ENCODE results near the gene LSP1. TPM values are rescaled to one million over a fixed set of nuclear protein-coding genes. Genes with fewer than 3 reads are reported as not detected.

The LSP1 gene
- total RNA-seq, 1 experiment from 2014 or later = 0.90 TPM

- Histone ChIP-seq H3K36me3 (ENCODE audit: control insufficient read depth, insufficient read depth, low read length) (no peaks in the 10 kb centered on the region), H3K4me1 (ENCODE audit: control insufficient read depth, insufficient read depth, low read length) (peaks cover 4% of the 10 kb centered on the region; the same call in 1 of the 2 replicates), H3K27ac (ENCODE audit: low read length) (no peak overlapping the region), H3K4me3 (ENCODE audit: low read depth in 2 of 2, low read length in 2 of 2) (no peak overlapping the region), H3K27me3 (ENCODE audit: control insufficient read depth, insufficient read depth, low read length) (no peaks in the 10 kb centered on the region), H3K9me3 (ENCODE audit: control insufficient read depth, insufficient read depth, low read depth, low read length) (no peaks in the 10 kb centered on the region)
- intact Hi-C loops (cut with micrococcal nuclease; ENCODE audit: unreplicated experiment) (no loop called here), in situ Hi-C loops (cut with HindIII; ENCODE audit: low pct_unique_long_range_greater_than_20kb, low sequenced_read_pairs) (no loop called here)
- CTCF ChIA-PET = no interaction called here
- TF ChIP-seq REST (IDR thresholded peaks at IDR 0.05; ENCODE audit: insufficient read depth in 1 of 2, low read depth in 2 of 2, low read length in 1 of 2) (no peak), TCF7L2 (IDR thresholded peaks at IDR 0.05; ENCODE audit: low read depth, low read length) (no peak), CTCF (IDR thresholded peaks at IDR 0.05) (no peak)
- ATAC-seq (no peak), DNase-seq (ENCODE audit: low read depth, low spot score) (no peak)
- no TSS peak for BruUV-seq (replicated peaks)
- POLR2A ChIA-PET = no interaction called here
Observed at GRCh38 chr11:1932681-1933080, 79.8 kb downstream of the LSP1 start.

GRCh38 chr11:1933416-1934334, 80.8 kb downstream of the LSP1 start:
- no TSS peak for BruUV-seq (replicated peaks)
- Histone ChIP-seq H3K27me3 (ENCODE audit: control insufficient read depth, insufficient read depth, low read length) (no peaks in the 10 kb centered on the region), H3K4me3 (ENCODE audit: low read depth in 2 of 2, low read length in 2 of 2) (no peak overlapping the region), H3K27ac (ENCODE audit: low read length) (no peak overlapping the region), H3K9me3 (ENCODE audit: control insufficient read depth, insufficient read depth, low read depth, low read length) (no peaks in the 10 kb centered on the region), H3K4me1 (ENCODE audit: control insufficient read depth, insufficient read depth, low read length) (no peaks in the 10 kb centered on the region), H3K36me3 (ENCODE audit: control insufficient read depth, insufficient read depth, low read length) (no peaks in the 10 kb centered on the region)
- TF ChIP-seq REST (IDR thresholded peaks at IDR 0.05; ENCODE audit: insufficient read depth in 1 of 2, low read depth in 2 of 2, low read length in 1 of 2) = no peak
- TF ChIP-seq SIN3A (IDR thresholded peaks at IDR 0.05; ENCODE audit: borderline replicate concordance, insufficient read depth, low read depth, low read length) = no peak
- TF ChIP-seq POLR2AphosphoS5 (IDR thresholded peaks at IDR 0.05; ENCODE audit: low read depth, low read length) = no peak
- no peak for TF ChIP-seq TCF7L2 (IDR thresholded peaks at IDR 0.05; ENCODE audit: low read depth, low read length)
- TF ChIP-seq CTCF (IDR thresholded peaks at IDR 0.05) = no peak
- ChIA-PET POLR2A (no interaction called here), CTCF (no interaction called here)
- in situ Hi-C loops (cut with HindIII; ENCODE audit: low pct_unique_long_range_greater_than_20kb, low sequenced_read_pairs) (no loop called here), intact Hi-C loops (cut with micrococcal nuclease; ENCODE audit: unreplicated experiment) (loop anchor here (2.0 kb wide), 1 partner anchor 23 kb away; no protein-coding TSS in a partner anchor)
- no peak for ATAC-seq
- DNase-seq (ENCODE audit: low read depth, low spot score) = no peak

All from Panc1 (cell line).